ENCODE results near the gene ZNF25.
A peak's percentile ranks its signal among the peaks of the same experiment; 100 is the strongest.
"Not testable (repeated sequence)": the region's sequence is repeated elsewhere in the genome, so short reads cannot be mapped to it uniquely, and the experiment has no call there.

Gene ZNF25

GRCh38 chr10:37976880-37977203 is 395 bp upstream of the ZNF25 start:
- Histone ChIP-seq H3K27me3 (ENCODE audit: insufficient read depth, low read length) (no peaks in the 10 kb centered on the region), H3K4me3 (ENCODE audit: low read length) (no peak overlapping the region), H3K9me3 (ENCODE audit: low read length) (no peaks in the 10 kb centered on the region), H2AFZ (ENCODE audit: low read depth, low read length) (peak overlapping the region; percentile 50), H3K4me1 (ENCODE audit: insufficient read depth, low read length) (peaks cover 8% of the 10 kb centered on the region), H3K36me3 (ENCODE audit: insufficient read depth, low read length) (no peaks in the 10 kb centered on the region)

DNA sequence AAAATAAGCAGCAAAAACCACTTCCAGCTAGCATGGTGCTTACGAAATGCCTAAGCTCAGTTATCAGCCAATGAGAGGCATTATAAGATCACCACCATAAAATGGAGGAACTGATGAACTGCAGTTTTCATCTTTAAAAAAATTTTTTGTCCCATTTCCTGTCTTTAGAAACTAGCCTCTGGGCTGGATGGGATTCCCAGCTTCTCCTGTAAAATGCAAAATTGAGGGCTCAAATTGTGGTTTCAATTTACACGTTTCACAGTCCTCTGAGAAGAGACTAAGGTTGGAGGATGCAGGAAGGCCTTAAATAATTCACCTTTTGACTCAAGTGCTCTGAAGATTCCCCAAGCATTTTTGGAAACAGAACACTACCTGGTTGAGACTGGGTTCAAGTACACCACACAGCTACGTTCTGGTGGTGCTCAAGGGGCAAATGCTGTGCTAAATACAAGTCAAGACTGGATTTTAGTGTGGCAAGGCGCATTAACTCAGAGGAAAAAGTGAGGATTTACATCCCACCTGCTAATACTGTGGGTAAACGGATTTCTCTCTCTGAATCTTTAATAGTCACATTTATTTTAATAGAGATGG is 951 bp downstream of the ZNF25 start:
- H3K4me3 ChIP-seq (ENCODE audit: low read length), result peak overlapping the region; percentile 60
- H3K9me3 ChIP-seq (ENCODE audit: low read length), result peaks cover 5% of the 10 kb centered on the region
- H2AFZ ChIP-seq (ENCODE audit: low read depth, low read length), result peak overlapping the region; percentile 88
- H3K36me3 ChIP-seq (ENCODE audit: insufficient read depth, low read length), result peaks cover 5% of the 10 kb centered on the region
- H3K4me1 ChIP-seq (ENCODE audit: insufficient read depth, low read length), result peaks cover 8% of the 10 kb centered on the region
- no peaks in the 10 kb centered on the region for H3K27me3 ChIP-seq (ENCODE audit: insufficient read depth, low read length)

GRCh38 chr10:37972396-37972795 is 4.1 kb downstream of the ZNF25 start:
- Histone ChIP-seq H3K4me3 (ENCODE audit: low read length) (no peak overlapping the region), H3K36me3 (ENCODE audit: insufficient read depth, low read length) (peaks cover 25% of the 10 kb centered on the region), H3K4me1 (ENCODE audit: insufficient read depth, low read length) (peaks cover 8% of the 10 kb centered on the region), H2AFZ (ENCODE audit: low read depth, low read length) (no peak overlapping the region), H3K9me3 (ENCODE audit: low read length) (peaks cover 21% of the 10 kb centered on the region), H3K27me3 (ENCODE audit: insufficient read depth, low read length) (no peaks in the 10 kb centered on the region)

- Histone ChIP-seq H3K4me3 (ENCODE audit: low read length) (no peak overlapping the region), H3K27me3 (ENCODE audit: insufficient read depth, low read length) (no peaks in the 10 kb centered on the region), H3K9me3 (ENCODE audit: low read length) (peaks cover 38% of the 10 kb centered on the region), H3K4me1 (ENCODE audit: insufficient read depth, low read length) (no peaks in the 10 kb centered on the region), H2AFZ (ENCODE audit: low read depth, low read length) (no peak overlapping the region), H3K36me3 (ENCODE audit: insufficient read depth, low read length) (peaks cover 22% of the 10 kb centered on the region)
Observed at GRCh38 chr10:37965006-37965405, 11.4 kb downstream of the ZNF25 start.

DNA sequence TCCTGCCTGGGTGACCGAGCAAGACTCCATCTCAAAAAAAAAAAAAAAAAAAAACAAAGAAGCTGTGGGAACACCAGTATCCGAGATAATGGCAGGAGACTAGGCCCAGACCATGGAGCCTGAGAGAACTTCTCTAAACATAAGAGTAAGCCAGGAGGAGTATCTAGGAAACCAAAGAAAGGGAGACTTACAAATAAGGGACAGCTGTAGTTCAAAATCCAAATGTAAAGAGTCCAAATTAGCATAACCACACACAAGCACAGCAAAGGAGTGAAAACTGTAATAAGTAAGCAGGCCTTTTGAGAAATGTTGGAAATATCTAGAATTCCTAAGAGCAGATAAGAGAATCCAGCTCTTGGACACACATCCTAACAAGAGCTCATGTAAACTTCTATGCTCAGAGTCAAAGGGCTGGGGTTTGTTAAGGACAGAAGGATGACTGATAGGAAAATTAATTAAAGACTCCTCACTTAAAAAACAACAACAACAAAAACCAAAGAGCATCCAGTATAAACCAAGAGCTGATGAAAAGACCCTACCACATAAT is 15.8 kb downstream of the ZNF25 start:
- Histone ChIP-seq H3K27me3 (ENCODE audit: insufficient read depth, low read length) (no peaks in the 10 kb centered on the region), H3K36me3 (ENCODE audit: insufficient read depth, low read length) (peaks cover 23% of the 10 kb centered on the region), H2AFZ (ENCODE audit: low read depth, low read length) (no peak overlapping the region), H3K4me1 (ENCODE audit: insufficient read depth, low read length) (no peaks in the 10 kb centered on the region), H3K9me3 (ENCODE audit: low read length) (peaks cover 13% of the 10 kb centered on the region), H3K4me3 (ENCODE audit: low read length) (no peak overlapping the region)

DNA sequence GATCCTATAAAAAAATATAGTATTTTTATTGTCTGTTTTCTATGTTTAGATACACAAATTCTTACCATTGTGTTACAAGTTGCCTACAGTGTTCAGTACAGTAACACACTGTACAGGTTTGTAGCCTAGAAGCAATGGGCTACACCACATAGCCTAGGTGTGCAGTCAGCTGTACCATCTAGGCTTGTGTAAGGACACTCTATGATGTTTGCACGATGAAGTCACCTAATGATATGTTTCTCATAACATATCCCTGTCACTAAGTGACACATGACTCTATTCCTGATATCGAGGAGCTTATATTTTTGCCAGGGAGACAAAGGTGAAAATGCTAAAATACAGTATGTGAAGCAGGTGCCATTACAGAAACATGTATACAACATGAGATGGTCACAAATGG is 18.6 kb downstream of the ZNF25 start:
- H3K36me3 ChIP-seq (ENCODE audit: insufficient read depth, low read length), result peaks cover 46% of the 10 kb centered on the region
- no peak overlapping the region for H2AFZ ChIP-seq (ENCODE audit: low read depth, low read length)
- no peaks in the 10 kb centered on the region for H3K4me1 ChIP-seq (ENCODE audit: insufficient read depth, low read length)
- H3K27me3 ChIP-seq (ENCODE audit: insufficient read depth, low read length), result no peaks in the 10 kb centered on the region
- peaks cover 8% of the 10 kb centered on the region for H3K9me3 ChIP-seq (ENCODE audit: low read length)
- H3K4me3 ChIP-seq (ENCODE audit: low read length), result no peak overlapping the region

DNA sequence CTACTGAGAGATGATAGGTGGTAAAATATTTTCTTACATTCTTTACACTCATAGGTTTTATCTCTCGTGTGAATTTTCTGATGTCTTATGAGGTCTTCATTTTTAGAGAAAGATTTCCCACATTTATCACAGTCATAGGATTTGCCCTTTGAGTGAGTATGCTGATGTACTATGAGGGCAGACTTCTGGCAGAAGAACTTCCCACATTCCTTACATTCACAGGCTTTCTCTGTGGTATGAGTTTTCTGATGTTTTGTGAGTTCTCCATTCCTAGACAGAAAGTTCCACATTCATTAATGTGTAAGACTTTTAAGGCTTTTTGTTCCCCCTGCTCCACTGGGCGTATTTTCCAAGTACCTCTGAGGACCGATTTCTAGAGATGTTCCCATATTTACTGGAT is 23.5 kb downstream of the ZNF25 start:
- H3K4me3 ChIP-seq (ENCODE audit: low read length), result no peak overlapping the region
- H3K9me3 ChIP-seq (ENCODE audit: low read length), result peaks cover 9% of the 10 kb centered on the region
- no peak overlapping the region for H2AFZ ChIP-seq (ENCODE audit: low read depth, low read length)
- no peaks in the 10 kb centered on the region for H3K27me3 ChIP-seq (ENCODE audit: insufficient read depth, low read length)
- peaks cover 61% of the 10 kb centered on the region for H3K36me3 ChIP-seq (ENCODE audit: insufficient read depth, low read length)
- peaks cover 9% of the 10 kb centered on the region for H3K4me1 ChIP-seq (ENCODE audit: insufficient read depth, low read length)

GRCh38 chr10:37952043-37952755 is 24.2 kb downstream of the ZNF25 start:
- no peak overlapping the region for H3K4me3 ChIP-seq (ENCODE audit: low read length)
- H3K4me1 ChIP-seq (ENCODE audit: insufficient read depth, low read length), result peaks cover 9% of the 10 kb centered on the region
- H3K27me3 ChIP-seq (ENCODE audit: insufficient read depth, low read length), result no peaks in the 10 kb centered on the region
- H2AFZ ChIP-seq (ENCODE audit: low read depth, low read length), result no peak overlapping the region
- peaks cover 56% of the 10 kb centered on the region for H3K36me3 ChIP-seq (ENCODE audit: insufficient read depth, low read length)
- peaks cover 9% of the 10 kb centered on the region for H3K9me3 ChIP-seq (ENCODE audit: low read length)

DNA sequence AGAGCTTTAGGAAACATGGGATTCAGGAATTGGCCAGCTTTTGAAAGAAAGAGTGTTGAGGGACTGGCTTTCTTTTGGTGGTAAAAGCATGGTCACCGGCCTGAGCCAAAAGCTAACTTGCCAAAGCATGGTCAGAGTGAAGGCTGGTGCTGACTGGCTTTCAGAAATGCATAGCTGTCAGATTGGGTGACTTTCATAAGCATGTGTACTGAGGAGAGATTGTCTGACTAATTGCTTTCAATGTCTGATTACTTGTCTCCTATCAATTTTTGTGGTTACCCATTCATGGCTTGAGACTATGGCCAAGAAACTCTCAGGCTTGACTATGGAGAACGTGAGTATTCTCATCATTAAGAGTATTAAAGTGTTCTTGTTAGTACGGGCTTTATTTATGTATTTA is 28.2 kb downstream of the ZNF25 start:
- peaks cover 2% of the 10 kb centered on the region for H3K9me3 ChIP-seq (ENCODE audit: low read length)
- H3K36me3 ChIP-seq (ENCODE audit: insufficient read depth, low read length), result peaks cover 23% of the 10 kb centered on the region
- H3K4me3 ChIP-seq (ENCODE audit: low read length), result no peak overlapping the region
- no peaks in the 10 kb centered on the region for H3K27me3 ChIP-seq (ENCODE audit: insufficient read depth, low read length)
- H3K4me1 ChIP-seq (ENCODE audit: insufficient read depth, low read length), result peaks cover 9% of the 10 kb centered on the region
- no peak overlapping the region for H2AFZ ChIP-seq (ENCODE audit: low read depth, low read length)

- H3K4me1 ChIP-seq (ENCODE audit: insufficient read depth, low read length), result peaks cover 9% of the 10 kb centered on the region
- H3K36me3 ChIP-seq (ENCODE audit: insufficient read depth, low read length), result peaks cover 16% of the 10 kb centered on the region
- H3K4me3 ChIP-seq (ENCODE audit: low read length), result no peak overlapping the region
- H2AFZ ChIP-seq (ENCODE audit: low read depth, low read length), result no peak overlapping the region
- no peaks in the 10 kb centered on the region for H3K27me3 ChIP-seq (ENCODE audit: insufficient read depth, low read length)
- H3K9me3 ChIP-seq (ENCODE audit: low read length), result peaks cover 1% of the 10 kb centered on the region
Observed at GRCh38 chr10:37947526-37947925, 28.9 kb downstream of the ZNF25 start.

DNA sequence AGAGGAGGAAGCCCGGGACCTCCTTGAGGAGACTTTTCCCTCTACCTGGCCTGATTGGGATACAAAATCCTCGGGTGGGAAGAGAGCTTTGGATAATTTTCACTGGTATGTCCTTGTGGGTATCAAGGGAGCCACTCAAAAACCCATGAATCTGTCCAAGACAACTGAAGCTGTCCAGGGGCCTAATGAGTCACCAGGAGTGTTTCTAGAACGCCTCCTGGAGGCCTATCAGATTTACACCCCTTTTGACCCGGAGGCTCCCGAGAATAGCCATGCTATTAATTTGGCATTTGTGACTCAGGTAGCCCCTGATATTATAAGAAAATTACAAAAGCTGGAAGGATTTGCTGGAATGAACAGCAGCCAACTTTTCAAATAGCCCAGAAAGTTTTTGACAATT is 38.6 kb downstream of the ZNF25 start:
- Histone ChIP-seq H3K4me1 (ENCODE audit: insufficient read depth, low read length) (no peaks in the 10 kb centered on the region), H3K27me3 (ENCODE audit: insufficient read depth, low read length) (no peaks in the 10 kb centered on the region), H3K36me3 (ENCODE audit: insufficient read depth, low read length) (no peaks in the 10 kb centered on the region), H3K9me3 (ENCODE audit: low read length) (no peaks in the 10 kb centered on the region), H2AFZ (ENCODE audit: low read depth, low read length) (no peak overlapping the region), H3K4me3 (ENCODE audit: low read length) (no peak overlapping the region)

- Histone ChIP-seq H3K9me3 (ENCODE audit: low read length) (no peaks in the 10 kb centered on the region), H2AFZ (ENCODE audit: low read depth, low read length) (no peak overlapping the region), H3K27me3 (ENCODE audit: insufficient read depth, low read length) (no peaks in the 10 kb centered on the region), H3K36me3 (ENCODE audit: insufficient read depth, low read length) (no peaks in the 10 kb centered on the region), H3K4me1 (ENCODE audit: insufficient read depth, low read length) (no peaks in the 10 kb centered on the region), H3K4me3 (ENCODE audit: low read length) (no peak overlapping the region)
Observed at GRCh38 chr10:37934791-37935190, 41.7 kb downstream of the ZNF25 start.

- no peaks in the 10 kb centered on the region for H3K27me3 ChIP-seq (ENCODE audit: insufficient read depth, low read length)
- no peaks in the 10 kb centered on the region for H3K36me3 ChIP-seq (ENCODE audit: insufficient read depth, low read length)
- H3K9me3 ChIP-seq (ENCODE audit: low read length), result no peaks in the 10 kb centered on the region
- H3K4me3 ChIP-seq (ENCODE audit: low read length), result no peak overlapping the region
- H2AFZ ChIP-seq (ENCODE audit: low read depth, low read length), result no peak overlapping the region
- no peaks in the 10 kb centered on the region for H3K4me1 ChIP-seq (ENCODE audit: insufficient read depth, low read length)
Observed at GRCh38 chr10:37930423-37930822, 46.0 kb downstream of the ZNF25 start.

- H3K4me3 ChIP-seq (ENCODE audit: low read length); H3K9me3 ChIP-seq (ENCODE audit: low read length); H2AFZ ChIP-seq (ENCODE audit: low read depth, low read length); H3K4me1 ChIP-seq (ENCODE audit: insufficient read depth, low read length); H3K27me3 ChIP-seq (ENCODE audit: insufficient read depth, low read length); H3K36me3 ChIP-seq (ENCODE audit: insufficient read depth, low read length): not testable (repeated sequence)
Observed at GRCh38 chr10:37908165-37908564, 68.3 kb downstream of the ZNF25 start.
